GM19238 (cell line): ENCODE measurements around the gene CLDN10.

ENCODE experiments used
- DNase-seq: peaks from one replicate; pipeline ENCODE4 v3.0.0; 2011; ENCODE audit warnings: low spot score; ENCODE audit not compliant: insufficient read length

The CLDN10 gene

DNA sequence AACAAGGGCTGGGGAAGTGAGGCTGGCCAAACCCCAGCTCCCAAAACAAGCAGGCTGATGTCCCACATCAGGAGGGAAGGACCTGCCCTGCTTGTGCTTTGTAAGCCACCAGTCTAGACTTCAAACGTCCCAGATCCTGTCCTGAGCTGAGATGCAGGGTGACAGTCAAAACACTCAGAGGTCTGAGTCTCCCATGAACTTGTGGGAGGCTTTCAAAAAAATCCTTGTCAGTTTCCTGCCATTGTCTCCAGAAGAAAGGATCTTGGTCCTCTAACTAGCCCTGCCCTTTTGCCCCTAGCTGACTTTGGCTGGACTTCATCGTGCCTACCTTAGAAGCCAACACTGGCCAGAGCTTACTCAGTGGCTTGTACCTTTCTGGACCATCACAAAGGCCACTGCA is 48.7 kb downstream of the CLDN10 start:
- no peak for DNase-seq

- DNase-seq: no peak
These were observed 49.4 kb downstream of the CLDN10 start for GRCh38 chr13:95601906-95602305.

GRCh38 chr13:95603887-95604555 is 51.5 kb downstream of the CLDN10 start:
- DNase-seq: no peak

DNA sequence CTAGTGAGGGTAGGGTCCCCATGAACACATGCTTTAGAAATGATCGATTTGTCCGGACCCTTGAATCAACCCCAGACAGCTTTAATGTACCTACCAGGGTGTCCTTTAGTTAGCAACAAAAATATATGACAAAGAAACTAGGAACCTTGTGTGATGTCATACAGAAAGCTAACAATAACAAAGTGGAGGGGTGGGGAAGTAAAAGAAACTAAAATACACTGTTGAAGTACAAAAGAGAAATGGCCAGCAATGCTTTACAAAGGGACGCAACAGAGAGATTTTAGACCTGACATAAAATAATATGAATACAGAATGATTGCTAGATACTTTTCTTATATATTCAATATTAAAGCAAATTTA is 52.0 kb downstream of the CLDN10 start:
- no peak for DNase-seq

GRCh38 chr13:95605448-95606125 is 53.1 kb downstream of the CLDN10 start:
- DNase-seq: no peak

- DNase-seq: no peak
These were observed 54.8 kb downstream of the CLDN10 start for GRCh38 chr13:95607366-95607765.

- DNase-seq: no peak
These were observed 56.3 kb downstream of the CLDN10 start for GRCh38 chr13:95608640-95609323.

DNA sequence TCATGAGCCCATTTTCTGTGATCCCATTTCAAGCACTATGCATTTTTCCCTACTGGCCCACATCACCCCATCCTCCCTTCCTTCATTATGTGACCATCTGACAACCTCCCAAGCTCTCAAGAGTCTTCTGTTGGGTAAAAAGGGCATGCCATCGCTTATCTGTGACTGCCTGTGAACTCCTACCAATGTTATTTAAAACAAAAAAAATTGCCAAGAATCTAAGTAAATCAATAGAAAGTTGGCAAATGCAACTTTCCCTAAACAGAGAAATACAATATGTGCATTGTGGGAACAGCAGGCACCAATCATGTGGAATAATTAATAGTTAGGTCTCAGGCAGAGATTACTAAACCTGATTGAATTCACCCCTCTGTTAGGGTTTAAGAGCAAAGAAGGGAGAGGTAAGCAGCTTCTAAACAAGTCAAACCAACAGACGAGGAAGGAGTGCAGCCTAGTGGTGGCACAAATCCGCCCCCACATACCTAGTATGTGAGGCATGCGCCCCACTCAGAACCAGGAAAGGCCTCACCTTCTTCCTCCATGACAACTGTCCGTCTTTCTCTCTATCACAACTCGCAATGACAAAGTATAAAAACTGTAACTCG is 62.2 kb downstream of the CLDN10 start:
- DNase-seq: no peak

- DNase-seq: no peak
These were observed 63.0 kb downstream of the CLDN10 start for GRCh38 chr13:95615539-95615938.

- DNase-seq: no peak
These were observed 67.7 kb downstream of the CLDN10 start for GRCh38 chr13:95620030-95620824.

DNA sequence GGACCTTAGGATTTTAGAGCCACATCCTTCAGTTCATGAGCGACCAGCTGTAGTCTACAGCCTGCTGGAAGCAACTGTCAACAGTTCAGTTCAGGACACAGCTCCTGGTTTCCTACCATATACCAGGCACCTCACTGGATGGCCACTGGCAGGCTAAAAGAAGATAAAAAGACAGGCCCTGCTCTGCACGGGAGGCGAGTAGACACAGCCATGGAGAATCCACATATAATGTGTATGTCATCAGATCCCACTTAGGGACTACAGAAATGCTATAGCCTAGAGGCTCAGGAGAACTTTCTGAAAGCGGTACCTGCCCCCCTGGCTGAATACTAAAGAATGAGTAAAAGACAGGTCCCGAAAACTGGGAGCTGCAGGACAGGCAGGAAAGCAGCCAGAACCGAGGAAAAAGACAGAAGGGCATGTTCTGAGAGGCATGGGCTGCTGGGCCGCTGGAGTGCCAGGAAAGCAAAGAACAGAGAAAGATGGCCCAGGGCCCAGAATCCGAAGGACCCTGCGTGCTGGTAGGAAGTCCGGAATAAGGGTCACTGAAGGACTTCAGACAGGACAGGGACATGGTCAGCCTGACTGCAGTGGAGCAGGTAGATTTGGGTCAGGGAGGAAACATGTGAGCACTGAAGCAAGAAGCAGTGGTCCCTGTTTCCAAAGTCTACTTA is 68.4 kb downstream of the CLDN10 start:
- no peak for DNase-seq

DNA sequence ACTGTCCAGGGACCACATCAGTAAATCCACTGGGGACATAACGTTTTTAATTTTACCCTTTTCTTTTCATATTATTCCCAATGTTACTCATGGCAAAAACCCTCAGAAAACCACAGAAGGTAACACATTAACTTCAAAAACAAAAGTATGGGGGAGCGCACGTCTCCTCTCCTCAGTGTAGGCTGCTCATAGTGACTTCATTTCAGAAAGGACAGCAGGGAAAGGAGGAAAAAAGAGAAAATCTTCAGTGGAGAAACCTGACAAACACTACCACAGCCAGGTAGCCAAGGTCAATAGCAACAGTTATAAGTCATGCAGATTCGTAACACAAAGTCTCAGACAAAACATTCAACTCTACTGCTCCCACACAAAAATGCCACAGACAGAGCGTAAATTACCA is 70.6 kb downstream of the CLDN10 start:
- no peak for DNase-seq

DNA sequence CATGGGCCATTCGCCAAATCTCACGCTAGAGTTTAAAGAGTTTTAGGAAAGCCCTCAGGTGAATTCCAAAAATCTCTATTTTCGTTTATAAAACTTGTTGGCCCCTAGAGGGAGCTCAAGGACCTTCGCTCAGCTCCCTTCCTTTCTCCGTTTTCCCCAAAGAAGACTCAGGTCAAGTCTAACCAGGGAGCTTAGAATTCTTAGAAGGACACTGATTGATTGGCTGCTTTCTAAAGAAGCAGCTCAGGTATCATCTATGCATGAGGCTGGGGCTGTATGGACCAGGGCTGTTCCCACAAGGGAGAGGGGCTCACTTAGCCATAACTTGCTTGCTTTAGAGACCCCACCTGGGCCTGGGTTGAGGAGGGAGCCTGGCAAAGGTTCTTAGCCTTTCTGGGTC is 71.5 kb downstream of the CLDN10 start:
- DNase-seq: peak; percentile 16

DNA sequence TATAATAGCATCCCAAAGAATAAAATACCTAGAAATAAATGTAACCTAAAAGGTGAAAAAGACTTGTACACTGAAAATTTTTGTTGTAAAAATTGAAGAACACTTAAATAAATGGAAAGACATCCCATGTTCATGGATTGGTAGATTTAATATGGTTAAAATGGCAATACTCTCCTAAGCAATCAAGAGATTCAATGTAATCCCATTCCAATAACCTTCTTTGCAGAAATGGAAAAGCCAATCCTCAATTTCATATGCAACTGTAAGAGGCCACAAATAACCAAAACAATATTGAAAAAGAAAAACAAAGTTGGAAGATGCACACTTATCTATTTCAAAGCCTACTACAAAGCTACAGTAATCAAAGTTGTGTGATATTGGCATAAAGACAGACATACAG is 74.2 kb downstream of the CLDN10 start:
- DNase-seq: no peak

DNA sequence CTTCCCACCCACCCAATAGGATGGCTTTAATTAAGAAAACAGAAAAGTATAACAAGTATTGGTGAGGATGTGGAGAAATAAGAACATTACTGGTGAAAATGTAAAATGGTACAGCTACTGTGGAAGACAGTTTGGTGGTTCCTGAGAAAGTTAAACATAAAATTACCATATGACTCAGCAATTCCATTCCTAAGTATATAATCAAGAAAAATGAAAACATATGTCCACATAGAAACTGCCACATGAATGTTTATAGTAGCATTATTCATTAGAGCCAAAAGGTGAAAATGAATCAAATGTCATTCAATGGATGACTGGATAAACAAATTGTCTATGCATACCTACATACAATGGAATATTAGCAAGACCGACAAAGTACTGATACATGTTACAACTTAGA is 75.1 kb downstream of the CLDN10 start:
- DNase-seq: no peak

GRCh38 chr13:95628488-95628887 is 76.0 kb downstream of the CLDN10 start:
- DNase-seq: no peak

DNA sequence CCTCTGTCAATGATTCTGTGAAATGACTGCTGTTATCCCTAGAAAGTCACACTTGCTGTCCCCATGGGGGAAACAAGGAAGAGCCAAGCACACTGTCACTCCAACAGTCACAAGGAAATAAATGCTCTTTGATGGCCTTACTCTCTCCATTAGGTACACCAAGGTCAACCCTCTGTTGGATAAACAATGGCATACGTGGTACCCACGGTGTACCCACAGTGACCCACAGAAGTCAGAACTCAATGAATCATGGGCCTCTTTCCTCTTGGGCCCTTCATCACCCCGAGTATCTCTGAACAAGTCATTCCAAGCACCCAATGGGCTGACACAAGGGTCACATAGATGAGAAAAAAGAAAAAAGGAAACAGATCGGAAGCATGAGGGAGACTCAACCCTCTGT is 76.6 kb downstream of the CLDN10 start:
- no peak for DNase-seq
